GM19463 (cell line): ENCODE results near the gene RSPH1.

Experiments used
- ATAC-seq: cut with Tn5 transposase; IDR thresholded peaks from one replicate; pipeline ENCODE4 v1.9.1; 2021; ENCODE audit warnings: mild to moderate bottlenecking, moderate library complexity; ENCODE audit not compliant: unreplicated experiment

The RSPH1 gene

DNA sequence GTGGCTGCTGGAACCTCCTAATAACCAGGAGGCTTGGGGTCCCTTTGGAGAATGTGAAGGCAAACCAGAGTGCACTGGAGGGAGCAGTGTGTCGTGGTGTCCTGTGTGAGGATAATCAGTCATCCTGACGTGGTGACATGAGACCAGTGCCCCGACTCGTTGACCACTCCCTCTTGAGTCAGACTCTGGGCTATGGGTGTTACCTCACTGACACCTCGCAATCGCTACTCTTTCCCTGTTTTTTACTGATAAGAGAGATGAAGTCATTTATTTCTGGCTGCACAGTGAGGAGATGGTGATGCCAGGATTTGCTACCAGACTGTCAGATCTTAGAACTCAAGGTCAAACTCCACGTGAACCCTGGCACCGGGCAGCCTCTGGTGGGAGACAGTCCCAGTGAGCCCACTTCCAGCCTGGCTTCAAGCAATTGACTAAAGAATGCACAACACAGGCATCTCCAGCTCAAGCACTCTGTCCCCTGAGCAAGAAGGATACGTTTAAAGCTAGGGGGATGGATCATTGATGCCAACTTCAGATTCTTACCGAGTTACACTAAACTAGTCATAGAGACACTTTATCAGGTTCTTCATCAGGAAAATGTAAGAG, 62.0 kb downstream of the RSPH1 start:
- no peak for ATAC-seq

DNA sequence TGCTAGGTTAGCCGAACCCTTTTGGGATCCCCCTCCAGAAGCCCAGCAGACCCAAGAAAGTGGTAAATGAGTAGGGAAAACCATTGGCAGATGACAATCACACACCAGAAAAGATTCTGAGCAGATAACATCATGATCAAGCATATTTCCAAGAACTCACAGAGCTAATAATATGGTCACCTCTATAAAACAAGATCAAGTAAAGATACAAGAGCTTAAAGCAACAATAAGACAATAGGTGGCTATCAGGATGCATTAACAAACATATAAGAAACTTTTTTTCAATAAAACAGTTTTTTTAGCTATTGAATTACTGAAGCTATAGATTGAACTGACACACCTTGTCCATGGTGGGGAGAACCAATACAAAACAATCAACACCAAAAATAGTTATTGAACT, 63.3 kb downstream of the RSPH1 start:
- no peak for ATAC-seq

GRCh38 chr21:42431196-42431595, 64.8 kb downstream of the RSPH1 start:
- no peak for ATAC-seq

- ATAC-seq: no peak
These were observed 65.5 kb downstream of the RSPH1 start for GRCh38 chr21:42430521-42430920.

DNA sequence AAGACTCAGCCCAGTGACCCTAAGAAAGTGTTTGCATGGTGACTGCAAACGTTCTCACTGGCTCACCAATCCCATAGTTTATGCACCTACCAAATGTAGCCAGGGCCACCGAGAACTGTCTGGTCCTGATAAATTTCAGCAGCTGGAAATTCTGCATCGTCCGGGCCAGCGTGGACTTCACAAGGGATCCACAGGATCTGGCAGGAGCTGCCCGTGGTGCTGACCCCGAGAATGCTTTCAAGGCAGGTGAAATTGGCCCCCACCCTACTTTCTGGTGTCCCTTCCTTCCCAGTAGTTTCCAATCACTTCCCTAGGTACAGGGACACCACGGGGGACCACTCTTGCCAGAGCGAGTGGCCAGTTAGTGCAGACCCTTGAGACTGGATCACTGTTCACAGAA, 66.2 kb downstream of the RSPH1 start:
- ATAC-seq: no peak

DNA sequence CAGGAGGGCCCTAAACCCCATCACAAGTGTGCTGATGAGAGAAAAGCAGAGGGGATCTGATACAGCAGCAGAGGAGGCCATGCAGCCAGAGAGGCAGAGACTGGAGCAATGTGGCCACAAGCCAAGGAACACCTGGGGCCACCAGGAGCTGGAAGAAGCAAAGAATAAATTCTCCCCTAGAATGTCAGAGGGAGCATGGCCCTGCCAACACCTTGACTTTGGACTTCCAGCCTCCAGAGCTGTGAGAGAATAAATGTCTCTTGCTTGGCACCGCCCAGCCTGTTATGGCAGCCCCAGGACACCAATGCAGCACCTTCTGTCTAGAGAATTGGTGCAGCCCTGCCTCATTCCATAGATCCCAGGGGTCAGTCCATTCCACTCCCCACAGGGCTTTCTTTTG, 67.0 kb downstream of the RSPH1 start:
- no peak for ATAC-seq

- ATAC-seq: no peak
These were observed 68.1 kb downstream of the RSPH1 start for GRCh38 chr21:42427809-42428419.

DNA sequence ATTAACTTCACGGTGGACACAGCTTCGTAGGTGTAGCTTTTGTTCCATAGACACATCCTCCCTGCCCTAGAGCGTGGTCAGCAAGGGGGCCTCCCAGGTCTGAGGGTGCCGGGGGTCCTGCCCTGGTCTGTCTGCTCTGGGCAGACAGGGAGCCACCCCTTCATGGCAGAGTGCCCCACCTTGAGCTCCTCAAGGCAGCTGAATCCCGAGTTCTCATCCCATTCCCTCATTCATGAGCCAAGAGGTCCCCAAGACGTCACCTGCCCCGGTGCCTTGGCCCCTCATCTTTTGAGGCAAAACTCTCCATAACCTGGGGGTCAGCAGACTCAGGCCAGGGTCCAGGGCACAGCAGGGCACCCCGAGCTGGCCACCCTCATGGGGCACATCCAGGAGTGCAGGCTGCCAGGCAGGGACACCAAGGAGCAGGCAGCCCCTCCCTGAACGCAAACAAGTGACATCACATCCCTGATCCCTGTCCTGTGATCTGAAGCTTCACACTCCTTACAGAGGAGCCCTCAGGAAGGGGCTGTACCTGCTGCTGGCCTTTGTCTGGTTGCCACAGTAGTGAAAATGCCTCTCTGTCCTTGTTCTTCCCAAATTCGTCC, 69.0 kb downstream of the RSPH1 start:
- ATAC-seq: no peak

- no peak for ATAC-seq
These were observed 69.6 kb downstream of the RSPH1 start for GRCh38 chr21:42426424-42426823.

DNA sequence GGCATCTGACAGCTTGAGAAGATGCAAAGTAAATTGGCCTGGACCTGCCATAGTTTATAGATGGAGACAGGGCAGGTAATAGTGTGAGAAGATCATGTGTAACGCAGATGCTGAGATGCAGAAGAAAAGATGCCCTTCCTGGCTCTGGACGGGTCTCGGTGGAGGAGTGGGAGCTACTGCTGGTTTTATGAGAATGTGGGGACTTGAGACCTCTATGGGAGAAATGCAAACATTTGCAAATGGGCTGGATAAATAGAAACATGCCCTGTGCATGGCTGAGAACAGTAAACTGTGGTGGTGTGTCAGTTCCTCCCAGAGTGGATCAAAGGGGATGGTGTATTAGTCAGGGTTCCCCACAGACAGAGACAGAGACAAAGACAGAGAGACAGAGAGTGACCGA, 70.4 kb downstream of the RSPH1 start:
- no peak for ATAC-seq

- ATAC-seq: no peak
These were observed 71.0 kb downstream of the RSPH1 start for GRCh38 chr21:42424914-42425541.

DNA sequence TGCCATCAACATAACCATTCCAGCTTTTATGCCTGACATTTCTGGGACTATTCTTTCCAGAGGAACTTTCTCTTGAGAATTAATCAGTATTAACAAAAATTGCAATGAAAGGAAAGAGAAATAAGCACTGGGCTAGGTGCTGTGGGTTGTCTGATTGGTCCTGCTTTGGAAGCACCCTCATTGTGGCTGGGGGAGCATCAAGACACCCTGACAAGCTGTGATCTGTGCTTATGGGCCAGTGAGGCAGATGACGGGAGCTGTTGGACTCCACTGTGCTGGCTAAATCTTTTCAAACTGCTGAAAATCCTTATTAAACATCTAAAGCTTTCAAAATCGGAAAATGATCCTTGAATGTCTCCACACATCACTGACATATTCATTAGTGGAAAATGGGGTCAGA, 72.3 kb downstream of the RSPH1 start:
- ATAC-seq: peak; percentile 10

GRCh38 chr21:42423197-42423675, 72.8 kb downstream of the RSPH1 start:
- ATAC-seq: peak; percentile 63
